Calu3 (cell line): Measurements from ENCODE around the gene TMEM225B. TPM values are rescaled to one million over a fixed set of nuclear protein-coding genes. Genes with fewer than 3 reads are reported as not detected.

Source experiments
- total RNA-seq: library from RNA; stranded (reverse); gene quantifications from 2 replicates; pipeline ENCODE4 v1.2.3, GENCODE V29; 2022

The TMEM225B gene
- total RNA-seq, 1 experiment from 2014 or later = not detected

Other genes starting within 250 kb of the TMEM225B start
- gene ARPC1B, start 223.5 kb upstream of the TMEM225B start, total RNA-seq = 107 and 108 TPM in 2 replicates
- gene PDAP1, start 189.7 kb upstream of the TMEM225B start, total RNA-seq = 83.9 and 87.2 TPM in 2 replicates
- 62.8 and 82.7 TPM in 2 replicates for gene BUD31, start 189.3 kb upstream of the TMEM225B start, total RNA-seq
- 7.6 and 8.8 TPM in 2 replicates for gene PTCD1, start 159.5 kb upstream of the TMEM225B start, total RNA-seq
- 33.4 and 37.2 TPM in 2 replicates for gene CPSF4, start 159.3 kb upstream of the TMEM225B start, total RNA-seq
- gene ATP5MF, start 132.1 kb upstream of the TMEM225B start, total RNA-seq = 222 and 234 TPM in 2 replicates
- 17.2 and 18.9 TPM in 2 replicates for gene ZNF789, start 125.4 kb upstream of the TMEM225B start, total RNA-seq
- gene ZNF394, start 98.0 kb upstream of the TMEM225B start, total RNA-seq = 17.3 and 19.2 TPM in 2 replicates
- 6.1 and 6.6 TPM in 2 replicates for gene ZKSCAN5, start 93.6 kb upstream of the TMEM225B start, total RNA-seq
- gene FAM200A, start 46.2 kb upstream of the TMEM225B start, total RNA-seq = 3.9 and 4.1 TPM in 2 replicates
- not detected in 2 replicates for gene ZNF655, start 39.6 kb upstream of the TMEM225B start, total RNA-seq
- 12.9 and 13.5 TPM in 2 replicates for gene ZSCAN25, start 18.7 kb downstream of the TMEM225B start, total RNA-seq
- 44.9 and 70.7 TPM in 2 replicates for gene CYP3A5, start 81.7 kb downstream of the TMEM225B start, total RNA-seq
- gene CYP3A7, start 136.9 kb downstream of the TMEM225B start, total RNA-seq = 0.71 and 0.86 TPM in 2 replicates
- gene CYP3A4, start 185.9 kb downstream of the TMEM225B start, total RNA-seq = 0.15 TPM in 1 of 2 replicates, not detected in the other
- not detected in 2 replicates for gene CYP3A43, start 229.7 kb downstream of the TMEM225B start, total RNA-seq